ENCODE measurements around the gene PITX1.

The PITX1 gene

GRCh38 chr5:135062216-135063055 is 28.4 kb upstream of the PITX1 start:
- no peak for DNase-seq (ENCODE audit: low read depth, low spot score)

- DNase-seq (ENCODE audit: low read depth, low spot score) = no peak
Measured at GRCh38 chr5:135061001-135061400, 27.0 kb upstream of the PITX1 start.

- no peak for DNase-seq (ENCODE audit: low read depth, low spot score)
Measured at GRCh38 chr5:135060021-135060420, 26.0 kb upstream of the PITX1 start.

GRCh38 chr5:135059000-135059923 is 25.2 kb upstream of the PITX1 start:
- no peak for DNase-seq (ENCODE audit: low read depth, low spot score)

- no peak for DNase-seq (ENCODE audit: low read depth, low spot score)
Measured at GRCh38 chr5:135058331-135058732, 24.3 kb upstream of the PITX1 start.

- no peak for DNase-seq (ENCODE audit: low read depth, low spot score)
Measured at GRCh38 chr5:135057233-135057632, 23.2 kb upstream of the PITX1 start.

GRCh38 chr5:135056316-135057030 is 22.4 kb upstream of the PITX1 start:
- DNase-seq (ENCODE audit: low read depth, low spot score) = no peak

- no peak for DNase-seq (ENCODE audit: low read depth, low spot score)
Measured at GRCh38 chr5:135055396-135055795, 21.4 kb upstream of the PITX1 start.

- no peak for DNase-seq (ENCODE audit: low read depth, low spot score)
Measured at GRCh38 chr5:135054546-135054945, 20.5 kb upstream of the PITX1 start.

GRCh38 chr5:135053989-135054388 is 20.0 kb upstream of the PITX1 start:
- no peak for DNase-seq (ENCODE audit: low read depth, low spot score)

GRCh38 chr5:135053278-135053677 is 19.2 kb upstream of the PITX1 start:
- DNase-seq (ENCODE audit: low read depth, low spot score) = no peak

- DNase-seq (ENCODE audit: low read depth, low spot score) = no peak
Measured at GRCh38 chr5:135052511-135053145, 18.6 kb upstream of the PITX1 start.

GRCh38 chr5:135051872-135052271 is 17.8 kb upstream of the PITX1 start:
- no peak for DNase-seq (ENCODE audit: low read depth, low spot score)

GRCh38 chr5:135051399-135051798 is 17.4 kb upstream of the PITX1 start:
- no peak for DNase-seq (ENCODE audit: low read depth, low spot score)

GRCh38 chr5:135050244-135050767 is 16.3 kb upstream of the PITX1 start:
- no peak for DNase-seq (ENCODE audit: low read depth, low spot score)

- DNase-seq (ENCODE audit: low read depth, low spot score) = no peak
Measured at GRCh38 chr5:135048930-135049329, 14.9 kb upstream of the PITX1 start.

- no peak for DNase-seq (ENCODE audit: low read depth, low spot score)
Measured at GRCh38 chr5:135048286-135048685, 14.3 kb upstream of the PITX1 start.

GRCh38 chr5:135047347-135047695 is 13.3 kb upstream of the PITX1 start:
- no peak for DNase-seq (ENCODE audit: low read depth, low spot score)

GRCh38 chr5:135046661-135047346 is 12.8 kb upstream of the PITX1 start:
- DNase-seq (ENCODE audit: low read depth, low spot score) = no peak

GRCh38 chr5:135045488-135045887 is 11.5 kb upstream of the PITX1 start:
- no peak for DNase-seq (ENCODE audit: low read depth, low spot score)

- no peak for DNase-seq (ENCODE audit: low read depth, low spot score)
Measured at GRCh38 chr5:135042595-135042994, 8.6 kb upstream of the PITX1 start.
